ENCODE measurements around the gene PARN.

- TF ChIP-seq CTCF (IDR thresholded peaks at IDR 0.05): no peak
- TF ChIP-seq POLR2A (IDR thresholded peaks at IDR 0.05): no peak
These were observed 28.0 kb upstream of the PARN start for GRCh38 chr16:14658063-14658462.
